Measurements from ENCODE around the gene CLCN7. TPM values are rescaled to one million over a fixed set of nuclear protein-coding genes. Genes with fewer than 3 reads are reported as not detected.

The CLCN7 gene
- total RNA-seq, 1 experiment from 2014 or later, result 64.0 TPM

DNA sequence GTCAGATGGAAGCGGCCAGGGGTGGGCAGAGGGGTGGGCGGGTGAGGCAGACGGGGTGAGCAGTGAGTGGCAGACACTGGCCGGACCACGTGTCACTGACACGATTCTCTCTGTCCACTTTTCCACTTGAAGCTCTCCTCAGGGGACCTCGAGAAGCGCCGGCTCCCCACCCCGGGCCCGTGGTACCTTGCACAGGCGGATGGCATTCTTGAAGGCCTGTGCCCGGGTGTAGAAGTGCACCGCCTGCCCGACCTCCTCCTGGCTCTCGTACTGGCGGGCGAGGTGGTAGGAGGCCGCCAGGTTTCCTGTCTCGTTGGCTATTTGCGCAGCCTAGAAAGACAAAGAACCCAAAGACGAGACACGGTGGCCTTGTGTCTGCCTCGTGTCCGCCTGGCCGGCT, 49.5 kb upstream of the CLCN7 start:
- CTCF ChIA-PET, result no interaction called here
- H3K9me2 ChIP-seq (ENCODE audit: insufficient read depth), result no peaks in the 10 kb centered on the region
- intact Hi-C loops (cut with micrococcal nuclease), result no loop called here
- DNase-seq (ENCODE audit: low read depth, low spot score) (no peak), ATAC-seq (no peak)
- no peaks in the 10 kb centered on the region for H3K27me3 ChIP-seq (ENCODE audit: insufficient read depth, low read length)
- no peaks in the 10 kb centered on the region for H4K20me1 ChIP-seq (ENCODE audit: insufficient read depth)
- no peaks in the 10 kb centered on the region for H3K36me3 ChIP-seq (ENCODE audit: control insufficient read depth in 1 of 2, insufficient read depth in 2 of 2, low read length in 2 of 2)
- H3K27ac ChIP-seq (ENCODE audit: low read depth, low read length), result no peak overlapping the region
- H3K4me2 ChIP-seq (ENCODE audit: low read length), result no peak overlapping the region
- POLR2A ChIA-PET, result no interaction called here
- BruUV-seq (replicated peaks), result no TSS peak
- no peaks in the 10 kb centered on the region for H3K79me2 ChIP-seq (ENCODE audit: insufficient read depth, low read length)
- no peaks in the 10 kb centered on the region for H3K4me1 ChIP-seq (ENCODE audit: control insufficient read depth in 1 of 2, insufficient read depth in 2 of 2, low read length in 2 of 2)
- no peak overlapping the region for H3K9ac ChIP-seq (ENCODE audit: low read length)
- no peak overlapping the region for H3K4me3 ChIP-seq (replicated peaks in 1 of 2; ENCODE audit: low read depth in 1 of 2, low read length in 2 of 2)
- RAD21 ChIA-PET (ENCODE audit: low non-redundant PET in 1 of 2, low total read pairs in 2 of 2, uncharacterized antibody in 2 of 2, unreplicated experiment in 2 of 2), result no interaction called here
- TF ChIP-seq POLR2AphosphoS5 (IDR thresholded peaks at IDR 0.05; ENCODE audit: low read depth, low read length), result no peak
- TF ChIP-seq CEBPB (IDR thresholded peaks at IDR 0.05; ENCODE audit: low read depth), result no peak
- no peaks in the 10 kb centered on the region for H3K9me3 ChIP-seq (ENCODE audit: control insufficient read depth in 1 of 2, insufficient read depth in 1 of 2, low read depth in 1 of 2, low read length in 2 of 2)
- H2AFZ ChIP-seq (ENCODE audit: low read depth, low read length, poor library complexity, severe bottlenecking), result no peak overlapping the region

DNA sequence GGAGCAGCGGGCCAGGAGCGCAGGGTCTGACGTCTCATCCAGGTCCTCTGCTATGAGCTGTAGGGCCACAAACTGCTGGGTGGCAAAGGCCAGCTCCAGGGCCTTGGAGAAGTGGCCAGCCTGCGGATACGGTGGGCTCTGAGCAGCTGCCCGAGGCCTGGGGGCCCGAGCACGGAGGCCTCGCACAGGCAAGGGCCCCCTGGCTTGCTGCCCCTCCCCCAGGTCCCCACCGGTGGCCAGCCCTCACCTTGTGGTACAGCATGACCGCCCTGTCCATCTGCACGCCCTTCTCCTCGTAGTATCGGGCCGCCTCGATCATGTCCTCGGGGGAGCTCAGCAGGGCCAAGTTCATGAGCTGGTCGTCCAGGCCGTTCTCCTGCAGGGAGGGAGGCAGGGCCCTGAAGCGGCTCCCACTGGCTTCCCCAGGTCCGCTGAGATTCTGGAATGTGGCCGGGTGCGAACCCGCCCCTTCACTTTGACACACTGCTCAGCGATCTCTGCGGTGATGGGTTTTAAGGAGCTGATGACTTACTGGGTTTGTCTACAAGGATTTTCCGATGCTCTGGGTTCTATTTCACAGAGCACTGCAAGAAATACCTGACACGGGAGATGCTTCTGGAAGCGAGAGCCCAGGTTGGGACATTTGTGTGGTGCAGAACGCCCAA, 48.9 kb upstream of the CLCN7 start:
- TF ChIP-seq POLR2A (IDR thresholded peaks at IDR 0.05; ENCODE audit: borderline replicate concordance, extremely low read depth, insufficient read depth, insufficient read length), result no peak
- Histone ChIP-seq H4K20me1 (ENCODE audit: insufficient read depth) (no peaks in the 10 kb centered on the region), H3K4me3 (replicated peaks in 1 of 2; ENCODE audit: low read depth in 1 of 2, low read length in 2 of 2) (no peak overlapping the region), H3K27ac (ENCODE audit: low read depth, low read length) (no peak overlapping the region), H2AFZ (ENCODE audit: low read depth, low read length, poor library complexity, severe bottlenecking) (no peak overlapping the region), H3K9me2 (ENCODE audit: insufficient read depth) (no peaks in the 10 kb centered on the region), H3K4me1 (ENCODE audit: control insufficient read depth in 1 of 2, insufficient read depth in 2 of 2, low read length in 2 of 2) (no peaks in the 10 kb centered on the region), H3K9ac (ENCODE audit: low read length) (no peak overlapping the region), H3K27me3 (ENCODE audit: insufficient read depth, low read length) (no peaks in the 10 kb centered on the region), H3K36me3 (ENCODE audit: control insufficient read depth in 1 of 2, insufficient read depth in 2 of 2, low read length in 2 of 2) (no peaks in the 10 kb centered on the region), H3K9me3 (ENCODE audit: control insufficient read depth in 1 of 2, insufficient read depth in 1 of 2, low read depth in 1 of 2, low read length in 2 of 2) (no peaks in the 10 kb centered on the region), H3K79me2 (ENCODE audit: insufficient read depth, low read length) (no peaks in the 10 kb centered on the region), H3K4me2 (ENCODE audit: low read length) (no peak overlapping the region)
- ATAC-seq, result no peak
- intact Hi-C loops (cut with micrococcal nuclease), result no loop called here
- CTCF ChIA-PET, result no interaction called here
- BruUV-seq (replicated peaks), result no TSS peak
- POLR2A ChIA-PET, result no interaction called here
- no peak for DNase-seq (ENCODE audit: low read depth, low spot score)
- RAD21 ChIA-PET (ENCODE audit: low non-redundant PET in 1 of 2, low total read pairs in 2 of 2, uncharacterized antibody in 2 of 2, unreplicated experiment in 2 of 2), result no interaction called here

DNA sequence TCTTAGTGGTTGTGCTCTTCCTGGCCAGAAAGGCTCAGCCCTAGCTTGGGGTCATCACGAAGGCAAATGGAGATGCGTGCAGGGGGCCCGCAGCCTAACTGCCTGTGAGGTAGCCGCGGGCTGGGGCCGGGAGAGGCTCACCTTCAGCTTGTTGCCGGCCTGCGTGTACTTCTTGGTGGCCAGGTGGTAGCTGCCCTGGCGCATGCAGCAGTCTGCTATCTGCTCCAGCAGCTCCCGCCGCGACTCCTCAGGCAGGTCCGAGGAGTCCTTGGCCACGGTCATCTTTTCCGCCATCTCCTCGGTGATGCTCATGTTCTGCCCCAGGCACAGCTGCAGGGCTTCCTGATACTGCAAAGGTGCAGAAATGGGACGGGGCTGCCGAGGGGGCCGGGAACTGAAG, 45.6 kb upstream of the CLCN7 start:
- BruUV-seq (replicated peaks), result no TSS peak
- POLR2A ChIA-PET, result no interaction called here
- H3K4me1 ChIP-seq (ENCODE audit: control insufficient read depth in 1 of 2, insufficient read depth in 2 of 2, low read length in 2 of 2), result no peaks in the 10 kb centered on the region
- TF ChIP-seq CEBPB (IDR thresholded peaks at IDR 0.05; ENCODE audit: low read depth) (no peak), JUND (IDR thresholded peaks at IDR 0.05) (no peak), EZH2 (IDR thresholded peaks at IDR 0.05) (no peak), ELF1 (IDR thresholded peaks at IDR 0.05; ENCODE audit: borderline replicate concordance, low read depth) (no peak), TCF7L2 (IDR thresholded peaks at IDR 0.05; ENCODE audit: borderline replicate concordance, extremely low read depth, insufficient read depth, insufficient read length) (no peak), SIN3A (IDR thresholded peaks at IDR 0.05; ENCODE audit: low read depth) (no peak), YY1 (IDR thresholded peaks at IDR 0.05; ENCODE audit: extremely low read depth, insufficient replicate concordance, low read depth, low read length) (no peak), SP1 (IDR thresholded peaks at IDR 0.05; ENCODE audit: low read depth) (no peak), ZNF274 (IDR thresholded peaks at IDR 0.05; ENCODE audit: low read depth, low read length) (no peak), POLR2AphosphoS5 (IDR thresholded peaks at IDR 0.05; ENCODE audit: low read depth, low read length) (no peak)
- TF ChIP-seq, protein P1, sequence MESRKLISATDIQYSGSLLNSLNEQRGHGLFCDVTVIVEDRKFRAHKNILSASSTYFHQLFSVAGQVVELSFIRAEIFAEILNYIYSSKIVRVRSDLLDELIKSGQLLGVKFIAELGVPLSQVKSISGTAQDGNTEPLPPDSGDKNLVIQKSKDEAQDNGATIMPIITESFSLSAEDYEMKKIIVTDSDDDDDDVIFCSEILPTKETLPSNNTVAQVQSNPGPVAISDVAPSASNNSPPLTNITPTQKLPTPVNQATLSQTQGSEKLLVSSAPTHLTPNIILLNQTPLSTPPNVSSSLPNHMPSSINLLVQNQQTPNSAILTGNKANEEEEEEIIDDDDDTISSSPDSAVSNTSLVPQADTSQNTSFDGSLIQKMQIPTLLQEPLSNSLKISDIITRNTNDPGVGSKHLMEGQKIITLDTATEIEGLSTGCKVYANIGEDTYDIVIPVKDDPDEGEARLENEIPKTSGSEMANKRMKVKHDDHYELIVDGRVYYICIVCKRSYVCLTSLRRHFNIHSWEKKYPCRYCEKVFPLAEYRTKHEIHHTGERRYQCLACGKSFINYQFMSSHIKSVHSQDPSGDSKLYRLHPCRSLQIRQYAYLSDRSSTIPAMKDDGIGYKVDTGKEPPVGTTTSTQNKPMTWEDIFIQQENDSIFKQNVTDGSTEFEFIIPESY (IDR thresholded peaks at IDR 0.05; ENCODE audit: extremely low read depth, insufficient replicate concordance, low read length), result no peak
- TF ChIP-seq, protein P2, sequence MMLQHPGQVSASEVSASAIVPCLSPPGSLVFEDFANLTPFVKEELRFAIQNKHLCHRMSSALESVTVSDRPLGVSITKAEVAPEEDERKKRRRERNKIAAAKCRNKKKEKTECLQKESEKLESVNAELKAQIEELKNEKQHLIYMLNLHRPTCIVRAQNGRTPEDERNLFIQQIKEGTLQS (IDR thresholded peaks at IDR 0.05), result no peak

More for the DNA sequence above, 45.6 kb upstream of the CLCN7 start:
- no peak for ATAC-seq
- intact Hi-C loops (cut with micrococcal nuclease), result no loop called here
- Histone ChIP-seq H3K9me2 (ENCODE audit: insufficient read depth) (no peaks in the 10 kb centered on the region), H3K79me2 (ENCODE audit: insufficient read depth, low read length) (no peaks in the 10 kb centered on the region), H3K9me3 (ENCODE audit: control insufficient read depth in 1 of 2, insufficient read depth in 1 of 2, low read depth in 1 of 2, low read length in 2 of 2) (no peaks in the 10 kb centered on the region), H2AFZ (ENCODE audit: low read depth, low read length, poor library complexity, severe bottlenecking) (no peak overlapping the region), H3K4me3 (replicated peaks in 1 of 2; ENCODE audit: low read depth in 1 of 2, low read length in 2 of 2) (no peak overlapping the region), H3K4me2 (ENCODE audit: low read length) (no peak overlapping the region), H3K27ac (ENCODE audit: low read depth, low read length) (no peak overlapping the region), H3K9ac (ENCODE audit: low read length) (no peak overlapping the region), H4K20me1 (ENCODE audit: insufficient read depth) (no peaks in the 10 kb centered on the region), H3K36me3 (ENCODE audit: control insufficient read depth in 1 of 2, insufficient read depth in 2 of 2, low read length in 2 of 2) (no peaks in the 10 kb centered on the region), H3K27me3 (ENCODE audit: insufficient read depth, low read length) (no peaks in the 10 kb centered on the region)
- RAD21 ChIA-PET (ENCODE audit: low non-redundant PET in 1 of 2, low total read pairs in 2 of 2, uncharacterized antibody in 2 of 2, unreplicated experiment in 2 of 2), result no interaction called here
- no peak for DNase-seq (ENCODE audit: low read depth, low spot score)
- CTCF ChIA-PET, result no interaction called here
